ENCODE measurements around the gene RBPJ.

Gene RBPJ

GRCh38 chr4:26452565-26453531, 132.0 kb downstream of the RBPJ start:
- H3K4me3 ChIP-seq (replicated peaks; ENCODE audit: low read depth, low read length), result no peak overlapping the region
- DNase-seq (ENCODE audit: extremely low read depth, insufficient read length), result no peak
- no peaks in the 10 kb centered on the region for H3K27me3 ChIP-seq (replicated peaks; ENCODE audit: control insufficient read depth, insufficient read depth, low read length)
- no peak for TF ChIP-seq CTCF (IDR thresholded peaks at IDR 0.05; ENCODE audit: insufficient read depth, low read length, poor library complexity, severe bottlenecking)
- H3K36me3 ChIP-seq (ENCODE audit: control insufficient read depth, insufficient read depth, low read length), result no peaks in the 10 kb centered on the region

DNA sequence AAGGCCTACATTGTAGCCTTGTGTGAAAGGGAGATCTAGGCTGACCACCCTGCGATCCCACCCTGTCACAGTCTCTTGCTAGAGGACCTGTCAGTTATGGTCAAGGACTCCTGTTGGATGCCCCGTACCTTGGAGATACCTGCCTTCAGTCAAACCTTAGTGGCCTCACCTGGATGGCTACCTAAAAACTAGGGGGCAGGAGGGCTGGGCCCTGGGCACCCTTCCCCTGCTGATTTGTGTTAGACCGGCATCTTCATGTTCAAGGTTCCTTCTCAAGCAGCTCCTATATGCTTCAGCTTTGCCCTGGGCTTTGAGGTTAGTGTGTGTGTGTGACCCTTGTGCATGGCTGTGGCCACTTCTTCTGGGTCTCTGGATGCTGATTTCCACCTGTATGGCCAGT, 134.1 kb downstream of the RBPJ start:
- no peaks in the 10 kb centered on the region for H3K36me3 ChIP-seq (ENCODE audit: control insufficient read depth, insufficient read depth, low read length)
- DNase-seq (ENCODE audit: extremely low read depth, insufficient read length), result no peak
- no peaks in the 10 kb centered on the region; the same call in 1 of the 2 replicates for H3K27me3 ChIP-seq (replicated peaks; ENCODE audit: control insufficient read depth, insufficient read depth, low read length)
- no peak overlapping the region for H3K4me3 ChIP-seq (replicated peaks; ENCODE audit: low read depth, low read length)
- no peak for TF ChIP-seq CTCF (IDR thresholded peaks at IDR 0.05; ENCODE audit: insufficient read depth, low read length, poor library complexity, severe bottlenecking)

DNA sequence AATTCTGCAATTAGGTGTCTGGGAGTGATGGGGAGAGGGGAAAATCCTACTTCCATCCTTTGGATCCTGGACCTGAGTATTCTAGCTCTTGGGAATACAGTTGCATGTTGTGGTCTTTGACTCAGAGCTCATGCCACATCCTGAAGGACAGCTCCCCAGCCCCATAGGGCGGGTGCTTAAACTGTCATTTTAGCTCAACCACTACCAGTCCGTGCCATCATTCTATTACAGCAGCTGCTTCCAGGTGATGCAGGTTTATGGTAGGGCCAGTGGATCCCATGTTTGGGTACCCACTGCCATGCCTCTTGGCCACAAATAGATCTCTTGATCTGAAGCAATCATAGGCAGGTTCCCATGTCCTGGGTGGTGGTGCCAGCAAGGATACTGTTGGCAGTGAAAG, 134.8 kb downstream of the RBPJ start:
- Histone ChIP-seq H3K27me3 (replicated peaks; ENCODE audit: control insufficient read depth, insufficient read depth, low read length) (no peaks in the 10 kb centered on the region; the same call in 1 of the 2 replicates), H3K36me3 (ENCODE audit: control insufficient read depth, insufficient read depth, low read length) (no peaks in the 10 kb centered on the region), H3K4me3 (replicated peaks; ENCODE audit: low read depth, low read length) (no peak overlapping the region)
- DNase-seq (ENCODE audit: extremely low read depth, insufficient read length), result no peak
- TF ChIP-seq CTCF (IDR thresholded peaks at IDR 0.05; ENCODE audit: insufficient read depth, low read length, poor library complexity, severe bottlenecking), result no peak

- Histone ChIP-seq H3K27me3 (replicated peaks; ENCODE audit: control insufficient read depth, insufficient read depth, low read length) (no peaks in the 10 kb centered on the region; the same call in 1 of the 2 replicates), H3K36me3 (ENCODE audit: control insufficient read depth, insufficient read depth, low read length) (no peaks in the 10 kb centered on the region), H3K4me3 (replicated peaks; ENCODE audit: low read depth, low read length) (no peak overlapping the region)
- DNase-seq (ENCODE audit: extremely low read depth, insufficient read length), result no peak
- TF ChIP-seq CTCF (IDR thresholded peaks at IDR 0.05; ENCODE audit: insufficient read depth, low read length, poor library complexity, severe bottlenecking), result no peak
These were observed 136.6 kb downstream of the RBPJ start for GRCh38 chr4:26457412-26457811.

GRCh38 chr4:26458157-26458561, 137.3 kb downstream of the RBPJ start:
- no peaks in the 10 kb centered on the region for H3K36me3 ChIP-seq (ENCODE audit: control insufficient read depth, insufficient read depth, low read length)
- no peak overlapping the region for H3K4me3 ChIP-seq (replicated peaks; ENCODE audit: low read depth, low read length)
- DNase-seq (ENCODE audit: extremely low read depth, insufficient read length), result no peak
- TF ChIP-seq CTCF (IDR thresholded peaks at IDR 0.05; ENCODE audit: insufficient read depth, low read length, poor library complexity, severe bottlenecking), result no peak
- no peaks in the 10 kb centered on the region; the same call in 1 of the 2 replicates for H3K27me3 ChIP-seq (replicated peaks; ENCODE audit: control insufficient read depth, insufficient read depth, low read length)

Measured in GM06990 (cell line).